Measurements from ENCODE around the gene PLA2G3.

The PLA2G3 gene

DNA sequence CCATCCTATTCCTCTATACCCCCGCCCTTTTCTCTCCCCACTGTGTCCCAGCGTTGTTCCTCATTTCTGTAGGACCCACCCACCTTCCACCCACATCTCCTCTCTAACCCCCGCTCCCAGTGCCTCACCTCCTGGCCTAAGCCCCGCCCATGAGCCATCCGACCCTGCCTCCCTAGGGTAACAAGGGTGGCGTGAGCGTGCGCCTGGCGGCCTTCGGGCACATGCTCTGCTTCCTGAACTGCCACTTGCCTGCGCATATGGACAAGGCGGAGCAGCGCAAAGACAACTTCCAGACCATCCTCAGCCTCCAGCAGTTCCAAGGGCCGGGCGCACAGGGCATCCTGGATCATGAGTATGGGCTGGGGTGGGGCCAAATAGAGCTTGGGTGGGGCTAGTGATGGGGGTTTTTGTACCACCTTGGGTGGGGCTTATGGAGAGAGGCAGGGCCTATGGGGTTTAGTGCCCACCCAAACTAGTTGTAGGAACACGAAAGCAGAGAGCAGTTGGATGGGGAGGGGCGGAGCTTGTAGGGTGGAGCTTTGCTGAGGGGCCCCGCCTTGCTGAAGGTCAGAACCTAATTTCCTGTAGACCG is 13.0 kb downstream of the PLA2G3 start:
- no peak overlapping the region for H3K27ac ChIP-seq
- no peak for TF ChIP-seq CTCF (conservative IDR thresholded peaks at IDR 0.05)

DNA sequence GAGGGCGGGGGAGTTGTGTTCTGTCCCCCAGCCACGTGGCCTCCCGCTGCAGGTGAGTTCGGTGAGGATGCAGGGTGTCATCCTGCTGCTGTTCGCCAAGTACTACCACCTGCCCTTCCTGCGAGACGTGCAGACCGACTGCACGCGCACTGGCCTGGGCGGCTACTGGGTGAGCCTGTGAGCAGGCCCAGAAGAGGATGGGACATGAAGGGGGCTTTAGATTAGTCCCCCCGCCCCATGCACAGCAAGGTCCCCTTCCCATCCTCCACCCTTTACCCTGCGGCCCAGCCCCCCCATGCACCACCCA is 13.5 kb downstream of the PLA2G3 start:
- TF ChIP-seq CTCF (conservative IDR thresholded peaks at IDR 0.05), result no peak
- no peak overlapping the region for H3K27ac ChIP-seq

GRCh38 chr22:31126128-31126868 is 14.0 kb downstream of the PLA2G3 start:
- TF ChIP-seq CTCF (conservative IDR thresholded peaks at IDR 0.05), result no peak
- no peak overlapping the region for H3K27ac ChIP-seq

GRCh38 chr22:31125521-31126117 is 14.7 kb downstream of the PLA2G3 start:
- H3K27ac ChIP-seq, result no peak overlapping the region
- TF ChIP-seq CTCF (conservative IDR thresholded peaks at IDR 0.05), result no peak

- no peak for TF ChIP-seq CTCF (conservative IDR thresholded peaks at IDR 0.05)
- H3K27ac ChIP-seq, result no peak overlapping the region
Observed at GRCh38 chr22:31124811-31125465, 15.4 kb downstream of the PLA2G3 start.

DNA sequence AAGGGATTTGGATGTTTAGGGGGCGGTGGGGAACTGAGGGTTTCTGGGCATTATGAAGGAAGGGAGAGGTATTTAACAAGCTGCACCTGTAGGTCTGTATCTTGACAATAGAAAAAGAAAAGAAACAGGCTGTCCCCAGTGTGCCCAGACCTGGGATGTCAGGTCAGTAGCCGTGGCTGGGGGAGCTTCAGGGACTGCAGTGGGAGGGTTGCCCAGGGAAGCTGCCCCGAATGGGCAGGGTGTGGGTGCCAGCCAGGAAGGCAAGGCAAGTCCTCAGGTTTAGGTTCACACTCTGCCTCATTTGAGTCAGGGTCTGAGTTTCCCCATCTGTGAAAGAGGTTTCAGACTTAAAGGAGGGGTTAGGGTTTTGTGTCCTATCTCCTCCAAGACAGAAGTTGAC is 16.0 kb downstream of the PLA2G3 start:
- TF ChIP-seq CTCF (conservative IDR thresholded peaks at IDR 0.05), result no peak
- no peak overlapping the region for H3K27ac ChIP-seq

DNA sequence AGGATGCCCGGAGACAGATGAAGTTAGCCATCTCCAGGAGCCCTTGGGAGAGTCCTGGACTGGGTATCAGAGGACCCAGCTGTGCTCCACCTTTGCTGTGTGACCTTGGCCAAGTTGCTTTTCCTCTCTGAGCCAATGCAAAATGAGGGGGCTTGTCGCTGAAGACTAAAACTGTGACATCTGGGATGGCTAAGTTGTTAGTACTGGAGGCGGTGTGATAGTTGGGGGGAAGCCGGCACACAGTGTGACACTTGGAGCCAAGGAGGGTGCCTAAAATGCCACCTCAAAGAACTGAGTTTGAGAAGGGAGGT is 17.1 kb downstream of the PLA2G3 start:
- TF ChIP-seq CTCF (conservative IDR thresholded peaks at IDR 0.05), result no peak
- peak overlapping the region; percentile 78; the same call in 1 of the 2 replicates for H3K27ac ChIP-seq
